Measurements from ENCODE around the gene AIFM3.

AIFM3 gene

GRCh38 chr22:21028277-21029251 lies 61.5 kb downstream of the AIFM3 start:
- no peak for DNase-seq

- no peak for DNase-seq
Observed at GRCh38 chr22:21029486-21030025, 62.5 kb downstream of the AIFM3 start.

DNA sequence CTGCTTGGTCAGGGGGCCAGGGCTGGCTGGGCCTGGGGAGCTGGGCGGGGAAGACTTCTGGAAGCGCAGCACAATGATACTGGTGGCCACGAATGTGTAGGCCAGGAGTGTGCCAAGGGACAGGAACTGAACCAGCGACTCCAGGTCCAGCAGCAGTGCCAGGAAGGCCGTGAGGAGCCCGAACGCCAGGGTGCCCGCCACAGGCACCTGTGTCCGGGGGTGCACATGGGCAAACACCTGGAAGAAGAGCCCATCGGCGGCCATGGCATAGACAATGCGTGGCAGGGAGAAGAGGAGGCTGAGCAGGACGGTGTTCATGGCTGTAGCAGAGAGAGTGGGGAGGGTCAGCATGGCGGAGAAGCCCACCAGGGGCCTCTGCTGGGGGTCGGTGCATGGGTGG lies 63.0 kb downstream of the AIFM3 start:
- no peak for DNase-seq
